Stimulated activated naive CD8-positive, alpha-beta T cell treated with anti-CD3 and anti-CD28 coated beads, Interleukin-15, Interleukin-2, amounts not matched to agents 100 ng/mL and 50 ng/mL, for 24 hours (primary cell): Measurements from ENCODE around the gene RBM34.
"Not testable (repeated sequence)": the region's sequence is repeated elsewhere in the genome, so short reads cannot be mapped to it uniquely, and the experiment has no call there.

ENCODE experiments used
- H3K27ac Mint-ChIP-seq: one replicate; pipeline ENCODE4 v1.8.0; 2021; ENCODE audit warnings: mild to moderate bottlenecking, mixed read lengths
- H3K27me3 Mint-ChIP-seq: one replicate; pipeline ENCODE4 v1.8.0; 2021; ENCODE audit warnings: mixed read lengths
- H3K36me3 Mint-ChIP-seq: one replicate; pipeline ENCODE4 v1.8.0; 2021; ENCODE audit warnings: low read depth, mixed read lengths
- H3K4me1 Mint-ChIP-seq: one replicate; pipeline ENCODE4 v1.8.0; 2021; ENCODE audit warnings: low read depth, mixed read lengths
- H3K4me3 Mint-ChIP-seq: one replicate; pipeline ENCODE4 v1.8.0; 2021; ENCODE audit warnings: mild to moderate bottlenecking, mixed read lengths
- H3K9me3 Mint-ChIP-seq: one replicate; pipeline ENCODE4 v1.8.0; 2021; ENCODE audit warnings: mixed read lengths

RBM34 gene

DNA sequence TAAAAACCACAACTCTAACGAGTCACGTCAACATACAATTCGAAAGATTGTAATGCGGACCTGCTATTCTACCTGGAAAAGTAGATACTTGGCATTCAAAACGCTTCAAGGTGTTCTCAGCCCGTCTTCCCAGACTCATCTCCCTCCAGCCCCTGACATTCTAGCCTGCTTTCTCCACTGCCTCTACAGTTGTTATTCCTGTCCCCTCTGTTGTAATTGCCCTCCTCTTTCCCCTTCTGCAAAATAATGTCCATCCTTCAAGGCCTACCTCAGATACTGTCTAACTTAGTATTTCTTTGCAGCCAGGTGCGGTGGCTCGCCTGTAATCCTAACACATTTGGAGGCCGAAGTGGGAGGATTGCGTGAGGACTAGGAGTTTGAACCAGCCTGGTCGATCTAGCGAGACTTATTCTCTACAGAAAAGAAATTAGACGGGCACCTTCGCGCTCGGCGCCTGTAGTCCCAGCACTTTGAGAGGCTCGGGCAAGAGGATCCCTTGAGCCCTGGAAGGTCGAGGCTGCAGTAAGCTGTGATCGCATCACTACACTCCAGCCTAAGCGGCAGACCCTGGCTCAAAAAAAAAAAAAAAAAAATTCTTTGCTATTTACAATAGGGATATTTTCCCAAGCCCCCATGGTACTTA, 756 bp upstream of the RBM34 start:
- Mint-ChIP-seq H3K36me3 (peaks cover 14% of the 10 kb centered on the region), H3K27ac (peak overlapping the region; percentile 95), H3K9me3 (no peaks in the 10 kb centered on the region), H3K4me1 (peaks cover 17% of the 10 kb centered on the region), H3K27me3 (no peaks in the 10 kb centered on the region), H3K4me3 (peak overlapping the region; percentile 93)

GRCh38 chr1:235160383-235160956, 580 bp downstream of the RBM34 start:
- Mint-ChIP-seq H3K9me3 (no peaks in the 10 kb centered on the region), H3K27me3 (no peaks in the 10 kb centered on the region), H3K4me1 (peaks cover 17% of the 10 kb centered on the region), H3K4me3 (peak overlapping the region; percentile 93), H3K27ac (peak overlapping the region; percentile 95), H3K36me3 (peaks cover 14% of the 10 kb centered on the region)

DNA sequence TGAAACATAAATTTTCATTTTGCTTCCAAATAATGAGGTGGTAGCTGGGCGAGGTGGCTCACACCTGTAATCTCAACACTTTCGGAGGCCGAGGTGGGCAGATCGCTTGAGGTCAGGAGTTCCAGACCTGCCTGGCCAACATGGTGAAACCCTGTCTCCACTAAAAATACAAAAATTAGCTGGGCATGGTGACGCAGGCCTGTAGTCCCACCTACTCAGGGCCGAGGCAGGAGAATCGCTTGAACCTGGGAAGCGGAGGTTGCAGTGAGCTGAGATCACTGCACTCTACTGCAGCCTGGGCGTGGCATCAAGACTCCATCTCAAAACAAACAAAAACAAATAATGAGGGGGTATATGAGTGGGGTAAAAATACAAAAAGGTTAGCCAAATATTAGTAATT, 1.1 kb downstream of the RBM34 start:
- not testable (repeated sequence) for H3K9me3 Mint-ChIP-seq, H3K27me3 Mint-ChIP-seq
- H3K36me3 Mint-ChIP-seq = peaks cover 16% of the 10 kb centered on the region
- H3K4me1 Mint-ChIP-seq = peaks cover 17% of the 10 kb centered on the region
- peak overlapping the region; percentile 95 for H3K27ac Mint-ChIP-seq
- peak overlapping the region; percentile 93 for H3K4me3 Mint-ChIP-seq

GRCh38 chr1:235159284-235159683, 1.8 kb downstream of the RBM34 start:
- Mint-ChIP-seq H3K36me3 (peaks cover 19% of the 10 kb centered on the region), H3K4me3 (peak overlapping the region; percentile 93), H3K4me1 (peaks cover 24% of the 10 kb centered on the region)
- not testable (repeated sequence) for H3K9me3 Mint-ChIP-seq, H3K27me3 Mint-ChIP-seq, H3K27ac Mint-ChIP-seq

GRCh38 chr1:235158680-235159079, 2.4 kb downstream of the RBM34 start:
- Mint-ChIP-seq H3K27me3 (no peaks in the 10 kb centered on the region), H3K4me1 (peaks cover 24% of the 10 kb centered on the region), H3K36me3 (peaks cover 25% of the 10 kb centered on the region), H3K9me3 (no peaks in the 10 kb centered on the region), H3K27ac (no peak overlapping the region), H3K4me3 (no peak overlapping the region)

DNA sequence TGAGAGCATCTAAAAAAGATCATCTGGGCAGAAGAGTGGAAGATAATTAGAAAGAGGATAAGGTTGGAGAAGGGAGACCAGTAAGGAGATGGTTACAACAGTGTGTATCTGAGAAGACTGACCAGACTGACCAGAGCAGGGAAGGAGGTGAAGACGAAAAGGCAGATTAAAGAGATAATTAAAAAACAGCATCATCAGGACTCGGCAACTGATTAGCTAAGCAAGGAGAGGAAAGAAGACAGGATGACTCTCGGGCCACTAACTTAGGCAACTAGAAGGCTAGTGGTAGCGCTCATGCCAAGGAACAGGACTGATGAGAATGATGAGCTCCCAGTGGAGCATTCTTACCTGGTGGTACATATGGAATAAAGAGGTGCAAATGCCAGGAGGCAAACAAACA, 3.9 kb downstream of the RBM34 start:
- no peak overlapping the region for H3K4me3 Mint-ChIP-seq
- H3K36me3 Mint-ChIP-seq = peaks cover 40% of the 10 kb centered on the region
- no peak overlapping the region for H3K27ac Mint-ChIP-seq
- H3K9me3 Mint-ChIP-seq = no peaks in the 10 kb centered on the region
- H3K27me3 Mint-ChIP-seq = no peaks in the 10 kb centered on the region
- H3K4me1 Mint-ChIP-seq = peaks cover 34% of the 10 kb centered on the region

DNA sequence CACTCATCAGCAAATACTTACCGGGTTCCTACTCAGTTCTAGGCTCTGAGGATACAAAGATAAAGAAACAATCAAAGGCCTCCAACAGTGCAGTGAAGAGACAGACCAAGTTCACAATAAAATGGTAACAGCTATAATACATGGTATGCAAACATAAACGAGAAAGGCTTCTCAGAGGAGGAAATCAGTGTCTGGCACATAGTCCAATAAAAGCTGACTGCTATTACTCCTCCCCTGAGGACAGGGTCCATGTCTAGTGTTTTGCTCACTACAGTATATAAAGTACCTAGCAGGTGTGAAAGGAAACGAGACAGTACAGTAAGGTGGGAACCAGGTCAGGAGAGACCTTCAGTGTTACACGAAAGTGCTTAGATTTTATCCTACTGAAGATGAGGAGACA, 4.3 kb downstream of the RBM34 start:
- H3K4me1 Mint-ChIP-seq = peaks cover 33% of the 10 kb centered on the region
- no peak overlapping the region for H3K4me3 Mint-ChIP-seq
- no peak overlapping the region for H3K27ac Mint-ChIP-seq
- H3K36me3 Mint-ChIP-seq = peaks cover 41% of the 10 kb centered on the region
- H3K27me3 Mint-ChIP-seq = no peaks in the 10 kb centered on the region
- H3K9me3 Mint-ChIP-seq = no peaks in the 10 kb centered on the region

GRCh38 chr1:235156265-235156664, 4.8 kb downstream of the RBM34 start:
- Mint-ChIP-seq H3K4me3 (no peak overlapping the region), H3K27ac (no peak overlapping the region), H3K36me3 (peaks cover 45% of the 10 kb centered on the region), H3K27me3 (no peaks in the 10 kb centered on the region), H3K4me1 (peaks cover 34% of the 10 kb centered on the region), H3K9me3 (no peaks in the 10 kb centered on the region)

DNA sequence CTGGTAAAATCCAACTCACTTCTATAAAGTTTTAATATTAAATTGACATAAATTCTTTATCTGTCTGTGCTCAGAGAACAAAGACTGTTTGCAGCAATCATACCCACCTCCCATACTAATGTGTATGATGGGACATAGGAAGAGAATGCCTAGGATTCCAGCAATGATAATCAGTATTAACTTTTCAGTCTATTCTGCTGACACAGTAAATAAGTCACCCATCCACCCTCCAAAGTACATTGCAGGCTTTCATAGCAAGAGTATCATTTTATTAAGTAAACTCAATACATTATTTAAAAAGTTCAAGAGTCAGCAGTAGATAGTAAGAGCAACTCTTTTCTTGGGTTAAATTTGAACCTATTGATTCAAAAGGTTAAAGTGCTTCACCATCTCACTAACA, 8.8 kb downstream of the RBM34 start:
- Mint-ChIP-seq H3K27ac (no peak overlapping the region), H3K27me3 (no peaks in the 10 kb centered on the region), H3K9me3 (no peaks in the 10 kb centered on the region), H3K4me3 (no peak overlapping the region), H3K4me1 (peaks cover 38% of the 10 kb centered on the region), H3K36me3 (peaks cover 65% of the 10 kb centered on the region)

DNA sequence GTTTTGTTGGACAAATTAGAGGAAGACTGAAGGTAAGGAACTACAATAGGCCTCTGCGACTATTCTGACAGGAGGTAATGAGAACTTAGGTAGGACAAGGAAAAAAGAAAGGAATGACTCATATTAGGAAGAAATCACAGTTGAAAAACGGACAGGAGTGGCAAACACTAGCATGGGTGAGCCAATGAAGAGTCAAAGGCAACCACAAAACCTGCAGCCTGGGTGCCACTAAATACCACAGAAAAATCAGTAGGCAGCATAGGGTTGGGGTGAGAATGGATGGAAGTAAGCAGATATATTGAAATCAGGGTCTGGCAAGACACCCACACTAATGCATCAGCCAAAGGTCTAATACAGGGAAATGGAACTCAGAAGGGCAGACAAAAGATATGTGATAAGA, 10.0 kb downstream of the RBM34 start:
- no peaks in the 10 kb centered on the region for H3K9me3 Mint-ChIP-seq
- H3K4me1 Mint-ChIP-seq = peaks cover 38% of the 10 kb centered on the region
- H3K27ac Mint-ChIP-seq = peak overlapping the region; percentile 49
- H3K27me3 Mint-ChIP-seq = no peaks in the 10 kb centered on the region
- H3K36me3 Mint-ChIP-seq = peaks cover 72% of the 10 kb centered on the region
- H3K4me3 Mint-ChIP-seq = no peak overlapping the region

GRCh38 chr1:235149824-235150223, 11.2 kb downstream of the RBM34 start:
- H3K27ac Mint-ChIP-seq = no peak overlapping the region
- H3K27me3 Mint-ChIP-seq = no peaks in the 10 kb centered on the region
- peaks cover 46% of the 10 kb centered on the region for H3K4me1 Mint-ChIP-seq
- H3K36me3 Mint-ChIP-seq = peaks cover 80% of the 10 kb centered on the region
- no peak overlapping the region for H3K4me3 Mint-ChIP-seq
- no peaks in the 10 kb centered on the region for H3K9me3 Mint-ChIP-seq

- Mint-ChIP-seq H3K4me1 (peaks cover 34% of the 10 kb centered on the region), H3K9me3 (no peaks in the 10 kb centered on the region), H3K27me3 (no peaks in the 10 kb centered on the region), H3K27ac (no peak overlapping the region), H3K4me3 (no peak overlapping the region), H3K36me3 (peaks cover 73% of the 10 kb centered on the region)
These were observed 13.8 kb downstream of the RBM34 start for GRCh38 chr1:235147269-235147668.

- H3K9me3 Mint-ChIP-seq = no peaks in the 10 kb centered on the region
- no peak overlapping the region for H3K27ac Mint-ChIP-seq
- H3K4me1 Mint-ChIP-seq = peaks cover 22% of the 10 kb centered on the region
- no peak overlapping the region for H3K4me3 Mint-ChIP-seq
- H3K36me3 Mint-ChIP-seq = peaks cover 74% of the 10 kb centered on the region
- H3K27me3 Mint-ChIP-seq = no peaks in the 10 kb centered on the region
These were observed 15.4 kb downstream of the RBM34 start for GRCh38 chr1:235145639-235146038.

- H3K27me3 Mint-ChIP-seq = no peaks in the 10 kb centered on the region
- no peak overlapping the region for H3K27ac Mint-ChIP-seq
- no peaks in the 10 kb centered on the region for H3K9me3 Mint-ChIP-seq
- no peak overlapping the region for H3K4me3 Mint-ChIP-seq
- peaks cover 31% of the 10 kb centered on the region for H3K4me1 Mint-ChIP-seq
- peaks cover 76% of the 10 kb centered on the region for H3K36me3 Mint-ChIP-seq
These were observed 18.1 kb downstream of the RBM34 start for GRCh38 chr1:235142991-235143390.

GRCh38 chr1:235139315-235139714, 21.7 kb downstream of the RBM34 start:
- Mint-ChIP-seq H3K27me3 (no peaks in the 10 kb centered on the region), H3K27ac (peak overlapping the region; percentile 34), H3K36me3 (peaks cover 82% of the 10 kb centered on the region), H3K9me3 (no peaks in the 10 kb centered on the region), H3K4me1 (peaks cover 17% of the 10 kb centered on the region), H3K4me3 (no peak overlapping the region)

DNA sequence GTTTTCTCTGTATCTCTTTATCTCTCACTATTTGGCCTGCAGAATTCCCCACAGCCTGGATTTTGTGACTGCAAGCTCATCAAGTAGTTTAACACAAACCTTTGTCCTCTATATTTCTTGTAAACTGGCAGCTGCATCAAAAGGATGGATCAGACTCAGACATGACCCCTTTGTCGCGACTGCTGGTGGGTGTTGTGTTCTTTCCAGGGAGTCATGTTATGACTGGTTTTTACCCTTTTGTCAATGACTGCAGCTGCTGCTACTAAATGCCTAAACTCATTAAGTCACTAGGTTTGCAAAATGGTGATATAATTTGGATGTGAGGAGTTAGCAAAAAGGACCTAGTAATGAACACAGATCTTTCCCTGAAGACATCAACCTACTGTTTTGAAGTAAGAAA, 22.2 kb downstream of the RBM34 start:
- no peaks in the 10 kb centered on the region for H3K9me3 Mint-ChIP-seq
- peaks cover 82% of the 10 kb centered on the region for H3K36me3 Mint-ChIP-seq
- H3K27ac Mint-ChIP-seq = peak overlapping the region; percentile 34

More for the DNA sequence above, 22.2 kb downstream of the RBM34 start:
- H3K4me1 Mint-ChIP-seq = peaks cover 17% of the 10 kb centered on the region
- no peak overlapping the region for H3K4me3 Mint-ChIP-seq
- H3K27me3 Mint-ChIP-seq = no peaks in the 10 kb centered on the region
